Measurements from ENCODE around the gene MYO7A.

MYO7A gene

DNA sequence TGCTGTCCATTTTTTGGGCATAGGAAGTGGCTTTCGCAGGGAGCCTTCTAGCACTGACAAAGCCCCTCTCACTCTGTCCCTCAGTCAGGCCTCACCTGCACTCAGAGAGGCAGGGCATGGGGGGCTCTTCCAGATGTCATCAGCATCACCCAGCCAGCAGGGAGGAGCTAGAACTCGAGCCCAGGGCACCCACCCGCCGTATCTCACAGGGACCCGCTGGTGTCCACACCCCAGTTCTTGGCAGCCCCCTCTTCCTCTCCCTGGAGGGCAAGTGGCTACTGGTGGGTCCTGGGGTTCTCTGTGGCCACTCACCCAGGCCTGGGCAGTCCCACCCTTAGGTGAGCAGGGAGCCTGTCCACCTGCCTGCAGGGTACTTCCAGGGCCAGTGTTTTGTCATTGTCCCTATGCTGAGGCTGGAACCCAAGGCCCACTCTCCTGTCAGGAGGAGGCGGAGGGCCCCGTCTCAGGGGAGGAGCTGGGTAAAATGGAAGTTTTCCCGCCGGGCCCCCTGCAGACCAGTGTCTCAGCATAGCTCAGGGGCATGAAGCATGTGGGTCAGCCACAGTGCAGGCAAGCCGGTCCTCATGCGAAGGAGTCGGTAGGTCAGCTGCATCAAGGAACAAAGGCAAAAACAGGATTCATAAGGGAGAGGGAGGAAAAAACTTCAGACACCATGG is 21.8 kb downstream of the MYO7A start:
- Histone ChIP-seq H3K79me2 (ENCODE audit: low read length) (no peaks in the 10 kb centered on the region), H3F3A (ENCODE audit: insufficient read depth, low read length) (no peaks in the 10 kb centered on the region), H3K27ac (ENCODE audit: low read length) (no peak overlapping the region), H4K20me1 (ENCODE audit: insufficient read depth, low read length) (no peaks in the 10 kb centered on the region), H3K36me3 (replicated peaks; ENCODE audit: insufficient read depth, low read length) (no peaks in the 10 kb centered on the region), H3K27me3 (replicated peaks; ENCODE audit: insufficient read depth, low read length) (no peaks in the 10 kb centered on the region), H3K9ac (ENCODE audit: low read length) (no peak overlapping the region), H3K4me1 (ENCODE audit: low read length) (no peaks in the 10 kb centered on the region), H3K4me3 (ENCODE audit: low read length) (no peak overlapping the region), H2AFZ (ENCODE audit: low read length) (no peak overlapping the region), H3K9me3 (replicated peaks; ENCODE audit: insufficient read depth, low read length) (no peaks in the 10 kb centered on the region), H3K9me2 (replicated peaks; ENCODE audit: insufficient read depth, low read length) (no peaks in the 10 kb centered on the region), H3K4me2 (ENCODE audit: low read depth, low read length) (no peak overlapping the region)
- no peak for DNase-seq
- TF ChIP-seq EZH2 (optimal IDR thresholded peaks at IDR 0.05; ENCODE audit: low read depth, low read length) (no peak), EZH2phosphoT487 (IDR thresholded peaks at IDR 0.05; ENCODE audit: low read length) (no peak)
- TF ChIP-seq, protein P1, sequence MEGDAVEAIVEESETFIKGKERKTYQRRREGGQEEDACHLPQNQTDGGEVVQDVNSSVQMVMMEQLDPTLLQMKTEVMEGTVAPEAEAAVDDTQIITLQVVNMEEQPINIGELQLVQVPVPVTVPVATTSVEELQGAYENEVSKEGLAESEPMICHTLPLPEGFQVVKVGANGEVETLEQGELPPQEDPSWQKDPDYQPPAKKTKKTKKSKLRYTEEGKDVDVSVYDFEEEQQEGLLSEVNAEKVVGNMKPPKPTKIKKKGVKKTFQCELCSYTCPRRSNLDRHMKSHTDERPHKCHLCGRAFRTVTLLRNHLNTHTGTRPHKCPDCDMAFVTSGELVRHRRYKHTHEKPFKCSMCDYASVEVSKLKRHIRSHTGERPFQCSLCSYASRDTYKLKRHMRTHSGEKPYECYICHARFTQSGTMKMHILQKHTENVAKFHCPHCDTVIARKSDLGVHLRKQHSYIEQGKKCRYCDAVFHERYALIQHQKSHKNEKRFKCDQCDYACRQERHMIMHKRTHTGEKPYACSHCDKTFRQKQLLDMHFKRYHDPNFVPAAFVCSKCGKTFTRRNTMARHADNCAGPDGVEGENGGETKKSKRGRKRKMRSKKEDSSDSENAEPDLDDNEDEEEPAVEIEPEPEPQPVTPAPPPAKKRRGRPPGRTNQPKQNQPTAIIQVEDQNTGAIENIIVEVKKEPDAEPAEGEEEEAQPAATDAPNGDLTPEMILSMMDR (IDR thresholded peaks at IDR 0.05; ENCODE audit: low read length): no peak

DNA sequence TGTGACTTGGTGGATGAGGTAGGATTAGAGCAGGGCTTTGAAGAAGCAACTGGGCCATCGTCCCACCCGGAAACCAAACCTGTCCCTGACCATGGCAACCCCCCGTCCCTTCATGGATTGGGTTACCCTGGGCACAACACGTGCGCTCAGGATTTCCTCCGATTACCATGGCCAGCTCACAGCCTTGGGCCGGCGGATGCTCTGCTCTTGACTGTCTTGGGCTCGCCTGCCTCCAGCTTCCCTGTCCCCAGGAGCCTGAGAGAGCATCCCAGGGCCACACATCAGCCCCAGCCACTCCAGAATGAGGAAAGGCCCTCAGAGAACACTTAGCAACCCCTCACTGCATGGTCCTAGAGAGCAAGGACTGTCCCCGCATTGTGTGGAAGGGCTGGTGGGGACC is 22.8 kb downstream of the MYO7A start:
- H3K27ac ChIP-seq (ENCODE audit: low read length): no peak overlapping the region
- H3K9me2 ChIP-seq (replicated peaks; ENCODE audit: insufficient read depth, low read length): no peaks in the 10 kb centered on the region
- TF ChIP-seq EZH2 (optimal IDR thresholded peaks at IDR 0.05; ENCODE audit: low read depth, low read length): no peak
- no peak for TF ChIP-seq EZH2phosphoT487 (IDR thresholded peaks at IDR 0.05; ENCODE audit: low read length)
- TF ChIP-seq, protein P1 (IDR thresholded peaks at IDR 0.05; ENCODE audit: low read length): no peak
- H4K20me1 ChIP-seq (ENCODE audit: insufficient read depth, low read length): no peaks in the 10 kb centered on the region
- H3K9me3 ChIP-seq (replicated peaks; ENCODE audit: insufficient read depth, low read length): no peaks in the 10 kb centered on the region
- no peak overlapping the region for H3K4me2 ChIP-seq (ENCODE audit: low read depth, low read length)
- H3K4me1 ChIP-seq (ENCODE audit: low read length): no peaks in the 10 kb centered on the region
- no peaks in the 10 kb centered on the region for H3F3A ChIP-seq (ENCODE audit: insufficient read depth, low read length)
- no peak overlapping the region for H2AFZ ChIP-seq (ENCODE audit: low read length)
- no peaks in the 10 kb centered on the region for H3K36me3 ChIP-seq (replicated peaks; ENCODE audit: insufficient read depth, low read length)
- H3K79me2 ChIP-seq (ENCODE audit: low read length): no peaks in the 10 kb centered on the region
- H3K9ac ChIP-seq (ENCODE audit: low read length): no peak overlapping the region
- H3K27me3 ChIP-seq (replicated peaks; ENCODE audit: insufficient read depth, low read length): no peaks in the 10 kb centered on the region
- DNase-seq: no peak
- H3K4me3 ChIP-seq (ENCODE audit: low read length): no peak overlapping the region

DNA sequence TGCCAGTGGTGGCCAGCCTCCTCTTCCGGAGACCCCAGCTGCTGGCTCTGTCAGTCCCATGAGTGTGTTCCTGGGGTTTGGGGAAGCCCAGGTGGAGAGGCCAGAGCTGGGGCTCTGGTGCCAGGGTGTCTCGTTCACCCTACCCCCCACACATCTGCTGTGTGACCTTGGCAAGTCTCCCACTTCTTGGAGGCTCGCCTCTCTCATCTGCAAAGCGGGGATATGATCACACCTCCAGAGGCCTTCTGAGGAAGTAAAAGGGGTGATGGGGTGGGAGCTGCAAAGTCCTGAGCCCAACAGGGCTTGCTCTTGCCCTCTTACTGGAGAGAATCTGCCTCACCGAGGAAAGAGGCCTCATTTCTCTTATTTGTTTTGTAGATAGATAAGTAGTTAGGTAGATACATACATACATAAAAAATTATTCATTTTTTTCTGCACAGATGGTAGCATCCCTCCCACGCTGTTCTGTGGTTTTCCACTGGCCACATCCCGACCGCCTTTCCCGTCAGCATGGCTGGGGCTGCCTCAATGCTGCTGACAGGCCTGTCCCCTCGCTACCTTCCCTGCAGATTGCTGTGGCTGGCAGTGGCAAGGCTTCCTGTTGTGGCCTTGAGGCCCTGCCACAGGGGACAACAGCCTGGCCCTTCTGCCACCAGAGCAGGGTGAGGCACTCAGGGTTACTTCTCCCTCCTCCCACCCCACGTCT is 23.9 kb downstream of the MYO7A start:
- Histone ChIP-seq H3K9me2 (replicated peaks; ENCODE audit: insufficient read depth, low read length) (no peaks in the 10 kb centered on the region), H3K27ac (ENCODE audit: low read length) (no peak overlapping the region)
- TF ChIP-seq EZH2phosphoT487 (IDR thresholded peaks at IDR 0.05; ENCODE audit: low read length) (no peak), EZH2 (optimal IDR thresholded peaks at IDR 0.05; ENCODE audit: low read depth, low read length) (no peak)
- TF ChIP-seq, protein P1 (IDR thresholded peaks at IDR 0.05; ENCODE audit: low read length): no peak

More for the DNA sequence above, 23.9 kb downstream of the MYO7A start:
- Histone ChIP-seq H3F3A (ENCODE audit: insufficient read depth, low read length) (no peaks in the 10 kb centered on the region), H3K4me3 (ENCODE audit: low read length) (no peak overlapping the region), H3K9ac (ENCODE audit: low read length) (no peak overlapping the region), H4K20me1 (ENCODE audit: insufficient read depth, low read length) (no peaks in the 10 kb centered on the region), H3K36me3 (replicated peaks; ENCODE audit: insufficient read depth, low read length) (no peaks in the 10 kb centered on the region), H3K79me2 (ENCODE audit: low read length) (no peaks in the 10 kb centered on the region), H3K9me3 (replicated peaks; ENCODE audit: insufficient read depth, low read length) (no peaks in the 10 kb centered on the region), H3K4me1 (ENCODE audit: low read length) (no peaks in the 10 kb centered on the region), H3K4me2 (ENCODE audit: low read depth, low read length) (no peak overlapping the region), H2AFZ (ENCODE audit: low read length) (no peak overlapping the region), H3K27me3 (replicated peaks; ENCODE audit: insufficient read depth, low read length) (no peaks in the 10 kb centered on the region)
- no peak for DNase-seq

Measured in MM.1S (cell line).